ENCODE measurements around the gene ING3.

Gene ING3

DNA sequence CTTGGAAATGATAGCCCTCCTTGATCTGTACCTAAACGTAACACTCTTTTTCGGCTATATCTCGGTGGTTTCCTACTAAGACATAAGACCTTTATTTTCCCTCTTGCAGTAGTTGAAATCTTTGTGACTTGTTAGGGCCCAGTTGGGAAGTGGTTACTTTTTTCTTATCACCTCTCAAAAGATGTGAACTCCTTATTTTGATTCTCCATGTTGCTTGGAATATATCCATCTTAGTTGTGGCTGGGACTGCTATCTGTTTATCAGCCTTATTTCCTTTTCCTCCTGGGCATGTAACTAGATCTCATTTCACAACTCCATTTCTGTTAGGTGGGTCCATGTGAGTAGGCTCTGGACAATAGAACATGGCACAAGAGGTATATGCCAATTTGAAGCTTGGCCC is 33.8 kb downstream of the ING3 start:
- no peak overlapping the region for H3K4me3 ChIP-seq (ENCODE audit: low read depth, low read length)
- TF ChIP-seq, protein P1, sequence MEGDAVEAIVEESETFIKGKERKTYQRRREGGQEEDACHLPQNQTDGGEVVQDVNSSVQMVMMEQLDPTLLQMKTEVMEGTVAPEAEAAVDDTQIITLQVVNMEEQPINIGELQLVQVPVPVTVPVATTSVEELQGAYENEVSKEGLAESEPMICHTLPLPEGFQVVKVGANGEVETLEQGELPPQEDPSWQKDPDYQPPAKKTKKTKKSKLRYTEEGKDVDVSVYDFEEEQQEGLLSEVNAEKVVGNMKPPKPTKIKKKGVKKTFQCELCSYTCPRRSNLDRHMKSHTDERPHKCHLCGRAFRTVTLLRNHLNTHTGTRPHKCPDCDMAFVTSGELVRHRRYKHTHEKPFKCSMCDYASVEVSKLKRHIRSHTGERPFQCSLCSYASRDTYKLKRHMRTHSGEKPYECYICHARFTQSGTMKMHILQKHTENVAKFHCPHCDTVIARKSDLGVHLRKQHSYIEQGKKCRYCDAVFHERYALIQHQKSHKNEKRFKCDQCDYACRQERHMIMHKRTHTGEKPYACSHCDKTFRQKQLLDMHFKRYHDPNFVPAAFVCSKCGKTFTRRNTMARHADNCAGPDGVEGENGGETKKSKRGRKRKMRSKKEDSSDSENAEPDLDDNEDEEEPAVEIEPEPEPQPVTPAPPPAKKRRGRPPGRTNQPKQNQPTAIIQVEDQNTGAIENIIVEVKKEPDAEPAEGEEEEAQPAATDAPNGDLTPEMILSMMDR (IDR thresholded peaks at IDR 0.05; ENCODE audit: low read depth, low read length) = no peak

DNA sequence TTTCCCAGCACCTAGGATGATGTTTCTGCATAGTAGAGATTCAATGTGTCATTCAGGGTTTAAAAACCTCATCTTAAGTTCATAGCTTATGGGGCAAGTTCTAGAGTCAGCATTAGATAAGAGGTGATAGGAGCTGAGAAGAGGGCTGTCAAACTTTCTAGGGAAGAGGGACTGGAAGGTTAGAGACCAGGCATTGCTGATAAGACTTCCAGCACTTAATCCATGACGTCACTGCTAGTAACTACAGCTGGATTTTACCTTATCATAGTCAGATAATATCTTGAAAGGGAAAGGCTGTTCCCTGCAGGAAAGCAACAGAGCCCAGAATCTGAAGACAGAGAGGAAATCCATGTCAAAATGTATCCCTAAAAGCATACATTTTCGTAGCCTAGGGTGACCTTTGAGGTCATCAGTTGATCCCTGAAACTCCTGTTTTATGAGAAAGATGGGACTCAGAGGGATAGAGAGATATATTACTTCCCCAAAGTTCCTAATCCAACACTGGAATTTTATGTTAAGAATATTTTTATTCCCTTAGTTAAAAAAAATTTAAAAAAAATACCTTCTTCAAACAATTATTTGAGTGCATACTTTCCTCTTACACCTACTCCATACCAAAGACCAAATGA is 34.7 kb downstream of the ING3 start:
- H3K4me3 ChIP-seq (ENCODE audit: low read depth, low read length) = no peak overlapping the region
- TF ChIP-seq, protein P1 (IDR thresholded peaks at IDR 0.05; ENCODE audit: low read depth, low read length) = no peak

DNA sequence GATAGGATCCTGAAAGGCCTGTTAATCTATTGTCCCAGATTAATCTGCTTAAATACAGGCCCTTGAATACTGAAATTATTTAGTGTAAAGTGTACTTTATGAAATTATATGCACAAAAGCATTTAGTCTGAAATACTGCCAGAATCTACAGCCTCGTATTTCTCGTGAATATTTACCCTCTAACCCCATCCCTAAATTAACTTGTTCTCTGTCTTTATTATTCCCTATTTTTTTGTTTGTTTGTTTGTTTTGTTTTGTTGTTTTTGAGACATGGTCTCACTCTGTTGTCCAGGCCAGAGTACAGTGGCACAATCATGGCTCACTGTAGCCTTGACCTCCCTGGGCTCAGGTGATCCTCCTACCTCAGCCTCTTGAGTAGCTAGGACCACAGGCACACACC is 35.3 kb downstream of the ING3 start:
- TF ChIP-seq, protein P1 (IDR thresholded peaks at IDR 0.05; ENCODE audit: low read depth, low read length) = no peak

DNA sequence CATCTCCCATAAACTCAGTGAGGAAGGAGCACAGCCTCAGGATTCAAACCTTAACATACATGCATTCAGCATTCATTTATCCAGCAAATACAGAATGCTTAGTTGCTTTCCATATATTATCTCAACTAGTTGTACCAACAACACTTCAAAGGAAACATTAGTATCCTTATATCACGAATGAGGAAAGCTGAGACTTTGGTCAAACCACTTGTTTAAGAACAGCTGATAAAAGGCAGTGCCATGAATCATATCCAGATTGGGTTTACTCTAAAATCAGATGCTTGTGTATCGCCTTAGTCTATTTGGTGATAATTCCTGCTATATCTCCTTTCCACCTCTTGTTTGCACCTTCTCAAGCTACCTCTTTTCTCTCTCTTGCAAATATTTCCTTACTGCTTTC is 36.1 kb downstream of the ING3 start:
- TF ChIP-seq, protein P1 (IDR thresholded peaks at IDR 0.05; ENCODE audit: low read depth, low read length) = no peak
- H3K4me3 ChIP-seq (ENCODE audit: low read depth, low read length) = no peak overlapping the region

More for the DNA sequence above, 35.3 kb downstream of the ING3 start:
- no peak overlapping the region for H3K4me3 ChIP-seq (ENCODE audit: low read depth, low read length)

DNA sequence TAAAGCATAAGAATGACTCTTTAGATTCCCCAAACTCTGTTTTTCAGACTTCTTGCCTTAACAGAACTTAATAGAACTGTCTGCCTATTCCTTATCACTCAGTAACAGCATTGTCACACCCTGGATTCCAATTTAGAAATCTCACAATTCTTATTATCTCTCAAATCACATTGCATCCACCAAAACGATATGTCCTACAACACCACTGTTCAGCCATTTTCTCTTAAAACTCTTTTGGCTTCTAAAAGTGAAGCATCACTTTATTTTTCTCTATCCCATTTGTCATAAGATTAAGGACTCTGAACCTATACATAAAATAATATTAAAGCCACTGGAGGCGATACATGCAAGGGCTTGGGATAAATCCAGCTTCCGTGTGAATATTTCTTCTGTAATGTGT is 36.7 kb downstream of the ING3 start:
- H3K4me3 ChIP-seq (ENCODE audit: low read depth, low read length) = no peak overlapping the region
- TF ChIP-seq, protein P1 (IDR thresholded peaks at IDR 0.05; ENCODE audit: low read depth, low read length) = no peak

DNA sequence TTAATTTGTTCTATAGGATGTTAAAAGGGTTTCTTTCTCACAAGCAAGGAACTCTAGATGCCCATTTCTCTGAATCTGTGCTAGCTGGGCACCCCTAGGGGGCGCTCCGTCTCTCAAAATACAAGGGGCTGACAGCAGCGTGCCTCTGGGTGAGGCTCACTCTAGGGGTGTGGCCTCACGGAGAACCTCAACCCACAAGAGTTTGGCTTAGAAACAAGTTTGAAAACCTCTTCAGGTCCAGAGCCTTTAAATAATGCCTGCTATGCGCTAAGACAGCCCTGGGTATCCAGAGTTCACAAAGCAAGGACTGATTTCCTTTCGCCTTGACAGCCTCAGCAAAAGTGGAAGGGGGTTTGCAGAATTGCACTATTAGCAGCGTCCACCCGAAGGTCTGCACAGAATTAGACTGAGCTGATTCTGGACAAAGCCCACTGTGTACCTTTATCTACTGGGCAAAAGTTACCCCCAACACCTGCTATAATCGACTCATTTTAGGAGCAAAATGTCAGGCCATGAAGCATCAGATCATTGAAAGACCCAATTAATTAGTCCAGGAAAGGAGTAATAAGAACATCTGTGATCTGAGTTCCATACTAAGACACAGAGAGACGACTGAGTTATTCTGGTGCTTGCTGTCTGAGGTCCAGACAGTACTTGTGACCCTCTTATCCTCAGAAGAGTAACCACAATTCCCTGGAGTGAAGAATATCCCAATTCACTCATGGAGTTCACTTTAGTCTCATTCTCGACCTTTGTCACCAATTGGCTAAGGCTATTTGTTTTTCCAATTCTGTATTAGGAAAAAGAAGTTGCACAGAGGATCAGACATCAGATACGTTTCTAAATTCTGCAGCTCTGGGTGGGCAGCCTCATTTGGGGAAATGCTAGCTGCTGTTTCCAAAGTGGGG is 37.4 kb downstream of the ING3 start:
- TF ChIP-seq, protein P1 (IDR thresholded peaks at IDR 0.05; ENCODE audit: low read depth, low read length) = peak; percentile 93
- H3K4me3 ChIP-seq (ENCODE audit: low read depth, low read length) = peak overlapping the region; percentile 85
